Epidermal melanocyte (primary cell): ENCODE data around the gene KIF14.
A peak's percentile ranks its signal among the peaks of the same experiment; 100 is the strongest.
"Not testable (repeated sequence)": the region's sequence is repeated elsewhere in the genome, so short reads cannot be mapped to it uniquely, and the experiment has no call there.

ENCODE experiments used
- DNase-seq: peaks from one replicate; pipeline ENCODE4 v3.0.0; 2011; ENCODE audit warnings: low spot score; ENCODE audit not compliant: insufficient read length

KIF14 gene

GRCh38 chr1:200547386-200547785 lies 73.2 kb downstream of the KIF14 start:
- no peak for DNase-seq

- no peak for DNase-seq
Measured at GRCh38 chr1:200546577-200546976, 74.0 kb downstream of the KIF14 start.

GRCh38 chr1:200542162-200542561 lies 78.4 kb downstream of the KIF14 start:
- no peak for DNase-seq

- no peak for DNase-seq
Measured at GRCh38 chr1:200540281-200540680, 80.3 kb downstream of the KIF14 start.

- DNase-seq: no peak
Measured at GRCh38 chr1:200538179-200538578, 82.4 kb downstream of the KIF14 start.

GRCh38 chr1:200535605-200536004 lies 84.9 kb downstream of the KIF14 start:
- DNase-seq: no peak

- DNase-seq: no peak
Measured at GRCh38 chr1:200530623-200531261, 89.8 kb downstream of the KIF14 start.

- DNase-seq: no peak
Measured at GRCh38 chr1:200528858-200529606, 91.5 kb downstream of the KIF14 start.

GRCh38 chr1:200527670-200528069 lies 92.9 kb downstream of the KIF14 start:
- DNase-seq: no peak

GRCh38 chr1:200526709-200527612 lies 93.6 kb downstream of the KIF14 start:
- no peak for DNase-seq

- no peak for DNase-seq
Measured at GRCh38 chr1:200525090-200525987, 95.2 kb downstream of the KIF14 start.

GRCh38 chr1:200524551-200524950 lies 96.0 kb downstream of the KIF14 start:
- DNase-seq: not testable (repeated sequence)

GRCh38 chr1:200524092-200524491 lies 96.5 kb downstream of the KIF14 start:
- no peak for DNase-seq

- DNase-seq: no peak
Measured at GRCh38 chr1:200520735-200521134, 99.8 kb downstream of the KIF14 start.

GRCh38 chr1:200518524-200518923 lies 102.0 kb downstream of the KIF14 start:
- DNase-seq: no peak

- DNase-seq: no peak
Measured at GRCh38 chr1:200512191-200512590, 108.4 kb downstream of the KIF14 start.

- peak; percentile 89 for DNase-seq
Measured at GRCh38 chr1:200510228-200510623, 110.3 kb downstream of the KIF14 start.

- DNase-seq: no peak
Measured at GRCh38 chr1:200506471-200506870, 114.1 kb downstream of the KIF14 start.

GRCh38 chr1:200505257-200505656 lies 115.3 kb downstream of the KIF14 start:
- no peak for DNase-seq
